Stimulated activated CD4-positive, alpha-beta T cell treated with anti-CD3 and anti-CD28 coated beads, Interleukin-2, amount 100 ng/mL, for 24 hours (primary cell): Measurements from ENCODE around the gene SLC29A2.

Experiments used
- DNase-seq, 2 donors: peaks; one replicate each; pipeline ENCODE4 v3.0.0-alpha.2; 2020

The SLC29A2 gene

DNA sequence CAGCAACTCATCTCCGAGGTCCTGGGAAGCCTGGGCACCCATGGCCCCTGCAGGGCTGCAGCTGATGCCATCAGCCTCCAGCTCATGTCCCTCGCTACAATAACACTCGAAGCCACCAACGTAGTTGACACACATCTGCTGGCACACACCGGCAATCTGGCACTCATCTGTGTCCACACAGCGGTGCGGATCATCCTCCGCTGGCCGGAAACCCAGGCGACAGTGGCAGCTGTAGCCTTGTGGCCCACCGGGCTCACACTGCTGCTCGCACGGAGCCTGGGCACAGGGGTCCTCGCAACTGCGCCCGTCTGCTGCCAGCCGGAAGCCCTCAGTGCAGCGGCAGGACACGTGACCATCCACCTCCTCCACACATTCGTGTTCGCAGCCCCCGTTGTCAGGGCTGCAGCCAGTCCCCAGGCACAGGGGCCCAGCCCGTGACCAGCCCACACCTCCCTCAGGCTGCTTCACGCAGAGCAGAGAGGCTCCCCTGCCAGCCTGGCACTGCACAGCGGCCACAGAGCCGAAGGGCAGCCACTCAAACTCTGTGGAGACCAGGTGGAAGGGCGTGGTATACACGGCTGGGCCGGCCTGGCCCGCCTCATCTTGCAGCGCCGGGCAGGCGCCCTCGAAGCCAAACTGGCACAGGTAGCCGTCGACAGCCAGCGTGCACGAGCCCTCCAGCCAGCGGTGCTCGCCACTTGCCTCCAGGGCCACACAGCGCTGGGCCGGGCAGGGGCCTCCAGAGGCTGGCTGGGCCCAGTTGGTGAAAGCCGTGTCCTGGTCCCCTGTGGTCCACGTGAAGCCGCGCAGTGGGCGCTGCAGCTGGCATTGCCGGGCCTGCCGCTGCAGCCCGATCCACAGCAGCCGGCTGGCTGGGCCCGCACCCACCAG lies 55.4 kb downstream of the SLC29A2 start:
- no peak for DNase-seq

- DNase-seq, result no peak
Observed at GRCh38 chr11:66315498-66315885, 56.1 kb downstream of the SLC29A2 start.

DNA sequence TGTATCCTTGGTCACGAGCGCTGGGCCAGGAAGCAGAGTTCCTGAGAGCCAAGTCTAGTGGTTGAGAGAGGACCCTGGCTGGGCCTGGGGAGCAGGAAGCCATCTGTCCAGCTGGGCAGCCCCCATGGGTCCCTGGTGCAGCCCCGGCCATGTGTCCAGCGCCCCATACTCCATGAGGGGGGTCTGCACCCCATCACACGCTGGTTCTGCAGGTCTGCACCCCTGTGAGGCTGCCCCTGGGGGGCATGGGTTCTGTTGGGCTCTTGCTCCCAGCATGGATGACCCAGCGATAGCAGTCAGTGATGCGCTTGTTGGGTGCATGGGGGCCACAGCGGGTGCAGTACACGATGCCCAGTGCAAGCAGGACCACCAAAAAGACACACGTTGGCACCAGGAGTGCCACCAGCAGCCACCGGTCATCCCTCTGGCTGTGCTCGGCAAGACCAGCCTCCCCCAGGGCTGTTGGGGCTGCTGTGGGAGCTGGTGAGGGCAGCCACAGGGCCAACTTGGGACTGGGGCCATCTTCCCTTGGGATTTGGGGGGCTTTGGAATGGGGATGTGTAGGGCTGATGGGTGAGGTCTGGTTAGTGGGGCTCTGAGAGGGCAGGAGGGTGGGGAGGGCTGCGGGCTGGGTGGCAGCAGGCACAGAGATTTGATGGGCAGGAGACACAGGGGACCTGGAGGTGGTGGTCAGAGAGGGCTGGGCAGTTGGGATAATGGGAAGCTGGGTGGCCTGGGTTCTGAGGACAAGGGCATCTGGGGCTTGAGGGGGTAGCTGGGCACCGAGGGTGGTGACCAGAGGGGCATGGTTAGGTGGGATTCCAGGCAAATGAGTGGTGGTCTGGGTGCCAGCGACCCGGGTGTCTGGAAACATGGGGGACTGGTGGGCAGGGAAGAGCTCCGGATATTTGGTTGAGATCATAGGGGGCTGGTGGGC lies 56.7 kb downstream of the SLC29A2 start:
- no peak for DNase-seq

GRCh38 chr11:66314186-66314501 lies 57.4 kb downstream of the SLC29A2 start:
- no peak for DNase-seq

DNA sequence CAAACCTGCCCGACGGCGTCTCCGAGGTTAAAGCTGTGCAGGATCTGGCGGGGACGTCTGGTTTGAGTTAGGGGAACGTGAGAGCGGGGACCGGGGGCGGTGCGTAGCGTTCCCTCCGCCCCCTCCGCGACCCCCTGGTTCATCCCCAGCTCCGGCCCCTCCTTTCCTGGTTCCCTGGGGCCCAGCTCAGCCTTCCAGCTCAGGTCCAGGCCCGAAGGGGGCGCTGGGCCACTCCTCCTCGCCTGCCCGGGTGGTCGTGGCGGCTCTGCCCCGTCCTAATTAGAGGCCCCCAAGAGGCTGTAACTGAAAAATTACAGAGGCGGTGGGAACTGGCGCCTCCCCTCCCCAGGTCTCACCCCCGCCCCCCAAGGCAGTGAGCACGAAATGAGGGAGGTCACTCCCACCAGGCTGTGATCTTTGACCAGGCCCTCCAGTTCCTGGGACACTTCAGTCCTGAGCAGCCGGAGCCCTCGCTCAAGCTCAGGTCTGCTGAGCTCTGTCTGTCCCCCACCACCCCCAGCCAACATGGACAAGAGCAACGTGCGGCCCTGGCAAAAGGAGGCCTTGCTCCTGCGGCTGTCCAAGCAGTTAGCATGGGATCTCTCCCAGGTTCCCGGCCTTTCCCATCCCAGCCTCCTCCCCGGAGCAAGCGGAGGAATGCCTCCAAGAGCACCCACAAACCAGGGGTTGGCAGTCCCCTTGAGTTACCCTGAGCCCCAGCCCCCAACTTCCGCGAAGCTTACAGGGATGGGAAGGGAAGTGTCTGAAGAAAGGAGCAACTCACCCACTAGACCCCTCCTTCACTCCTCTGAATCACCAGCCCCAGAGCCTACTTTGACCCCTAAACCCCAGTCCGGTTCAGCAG lies 58.0 kb downstream of the SLC29A2 start:
- DNase-seq, result no peak

DNA sequence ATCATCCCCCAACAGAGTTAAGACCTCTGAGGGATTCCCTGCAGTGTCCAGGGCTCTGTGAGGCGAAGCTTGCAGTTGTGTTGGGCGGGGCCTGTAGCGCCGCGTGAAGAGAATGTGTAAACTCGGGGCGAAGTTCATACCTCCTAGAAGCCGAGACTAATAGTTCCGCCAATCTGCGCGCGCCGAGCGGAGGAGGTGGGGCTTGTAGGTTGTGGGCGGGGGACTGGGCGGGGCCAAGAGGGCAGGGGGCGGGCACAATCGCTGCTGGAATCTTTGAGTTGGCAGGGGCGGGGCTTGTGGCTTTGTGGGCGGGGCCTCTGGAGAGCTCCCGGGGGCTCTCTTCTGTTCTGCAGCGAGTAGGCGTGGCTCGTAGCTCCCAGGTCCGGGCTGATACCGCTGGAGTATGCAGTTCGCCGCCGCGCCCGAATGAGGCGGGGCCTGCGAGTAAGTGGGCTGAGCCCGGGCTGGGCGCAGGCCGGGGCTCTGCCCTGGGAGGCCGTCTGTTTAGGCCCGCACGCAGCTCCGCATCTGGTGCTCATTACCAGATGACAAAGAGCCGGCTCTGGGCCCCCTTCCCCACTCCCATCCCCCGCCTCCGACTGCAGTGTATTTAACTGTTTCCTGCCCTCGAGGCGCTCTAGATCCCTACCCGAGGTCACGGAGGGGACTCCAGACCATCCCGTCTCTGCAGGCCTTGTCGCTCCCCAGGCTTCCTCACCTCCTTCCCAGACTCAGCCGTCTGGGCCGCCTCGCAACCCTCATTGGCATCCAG lies 58.8 kb downstream of the SLC29A2 start:
- DNase-seq, result peak; percentile 94 to 96
